ENCODE measurements around the gene TMEM183A. TPM values are rescaled to one million over a fixed set of nuclear protein-coding genes. Genes with fewer than 3 reads are reported as not detected.

The TMEM183A gene
- total RNA-seq, 1 donor from 2014 or later = 69.9 TPM

DNA sequence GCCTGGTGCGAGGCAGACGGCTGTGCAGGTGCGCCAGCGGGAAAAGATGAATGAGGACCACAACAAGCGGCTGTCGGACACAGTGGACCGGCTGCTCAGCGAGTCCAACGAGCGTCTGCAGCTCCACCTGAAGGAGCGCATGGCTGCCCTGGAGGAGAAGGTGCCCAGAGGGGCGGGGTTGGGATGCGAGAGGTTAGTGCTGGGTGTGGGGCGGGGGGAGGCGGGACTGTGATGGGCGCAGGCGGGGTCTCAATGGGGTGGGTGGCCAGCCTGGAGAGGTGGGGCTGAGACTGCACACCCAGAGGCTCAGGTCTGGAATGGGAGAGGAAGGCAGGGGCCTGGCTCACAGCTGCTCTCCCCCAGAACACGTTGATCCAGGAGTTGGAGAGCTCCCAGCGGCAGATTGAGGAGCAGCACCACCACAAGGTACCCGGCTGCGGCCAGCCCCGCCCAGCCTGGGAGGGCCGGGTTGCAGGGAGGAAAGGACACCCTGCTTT is 41.4 kb downstream of the TMEM183A start:
- peaks cover 6% of the 10 kb centered on the region for H3K36me3 Mint-ChIP-seq (ENCODE audit: low read depth)
- H3K4me1 Mint-ChIP-seq (ENCODE audit: low read depth) = peaks cover 9% of the 10 kb centered on the region
- H3K4me3 Mint-ChIP-seq = no peak overlapping the region
- no peak for DNase-seq (ENCODE audit: low spot score)
- no peaks in the 10 kb centered on the region for H3K9me3 Mint-ChIP-seq
- no peak overlapping the region for H3K27ac Mint-ChIP-seq
- H3K27me3 Mint-ChIP-seq (ENCODE audit: insufficient read depth) = no peaks in the 10 kb centered on the region
- intact Hi-C loops (cut with micrococcal nuclease) = no loop called here

DNA sequence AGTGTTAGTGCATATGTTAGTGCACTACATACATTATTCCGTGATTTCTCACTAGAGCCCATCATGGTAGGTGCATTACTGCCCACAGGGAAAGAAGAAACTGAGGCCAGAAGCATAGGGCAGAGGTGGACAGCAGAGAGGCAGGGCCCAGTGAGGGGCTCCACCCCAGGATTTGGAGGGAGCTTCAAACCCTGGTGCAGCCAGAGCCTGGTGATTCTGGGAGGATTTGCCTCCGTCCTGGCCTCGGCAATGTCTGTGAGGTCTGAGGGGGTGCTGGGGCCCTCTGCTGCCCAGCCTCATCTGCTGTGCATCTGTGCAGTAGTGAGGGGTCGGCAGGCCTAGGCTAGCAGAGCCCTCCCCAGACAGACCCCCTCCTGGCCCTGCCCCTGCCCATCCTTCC is 41.9 kb downstream of the TMEM183A start:
- Mint-ChIP-seq H3K4me3 (no peak overlapping the region), H3K9me3 (no peaks in the 10 kb centered on the region), H3K4me1 (ENCODE audit: low read depth) (peaks cover 9% of the 10 kb centered on the region), H3K27ac (no peak overlapping the region), H3K27me3 (ENCODE audit: insufficient read depth) (no peaks in the 10 kb centered on the region), H3K36me3 (ENCODE audit: low read depth) (peaks cover 6% of the 10 kb centered on the region)
- no peak for DNase-seq (ENCODE audit: low spot score)
- intact Hi-C loops (cut with micrococcal nuclease) = no loop called here

DNA sequence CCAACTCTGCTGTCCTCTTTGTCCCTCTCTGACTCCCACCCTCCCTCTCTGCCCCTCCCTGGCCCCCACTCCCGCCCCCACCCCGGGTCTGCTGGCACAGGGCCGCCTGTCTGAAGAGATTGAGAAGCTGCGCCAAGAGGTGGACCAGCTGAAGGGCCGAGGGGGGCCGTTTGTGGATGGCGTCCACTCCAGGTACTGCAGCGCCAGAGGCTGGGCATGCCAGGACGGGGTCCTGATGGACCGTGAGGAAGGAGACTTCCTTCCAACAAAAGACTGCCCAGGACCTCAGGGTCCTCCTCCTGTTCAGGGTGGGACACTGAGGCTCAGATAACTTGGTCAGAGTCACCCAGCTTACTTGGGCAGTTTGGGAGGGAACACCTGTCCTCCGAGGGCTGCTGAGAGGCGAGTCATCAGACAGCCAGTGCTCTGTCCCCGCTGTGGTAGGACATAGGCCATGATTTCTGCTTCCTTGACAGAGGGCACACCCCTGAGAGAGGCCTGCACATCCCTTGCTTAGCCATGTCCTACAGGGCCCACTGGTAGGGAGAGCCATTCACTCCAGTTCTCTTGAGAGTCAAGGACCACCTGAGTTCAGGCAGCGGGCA is 42.5 kb downstream of the TMEM183A start:
- DNase-seq (ENCODE audit: low spot score) = no peak
- no peaks in the 10 kb centered on the region for H3K27me3 Mint-ChIP-seq (ENCODE audit: insufficient read depth)
- intact Hi-C loops (cut with micrococcal nuclease) = no loop called here
- no peak overlapping the region for H3K4me3 Mint-ChIP-seq
- H3K9me3 Mint-ChIP-seq = no peaks in the 10 kb centered on the region
- peaks cover 6% of the 10 kb centered on the region for H3K36me3 Mint-ChIP-seq (ENCODE audit: low read depth)
- no peak overlapping the region for H3K27ac Mint-ChIP-seq
- H3K4me1 Mint-ChIP-seq (ENCODE audit: low read depth) = peaks cover 9% of the 10 kb centered on the region

- Mint-ChIP-seq H3K27me3 (ENCODE audit: insufficient read depth) (no peaks in the 10 kb centered on the region), H3K36me3 (ENCODE audit: low read depth) (peaks cover 5% of the 10 kb centered on the region)
These were observed 43.7 kb downstream of the TMEM183A start for GRCh38 chr1:203050826-203051225.

DNA sequence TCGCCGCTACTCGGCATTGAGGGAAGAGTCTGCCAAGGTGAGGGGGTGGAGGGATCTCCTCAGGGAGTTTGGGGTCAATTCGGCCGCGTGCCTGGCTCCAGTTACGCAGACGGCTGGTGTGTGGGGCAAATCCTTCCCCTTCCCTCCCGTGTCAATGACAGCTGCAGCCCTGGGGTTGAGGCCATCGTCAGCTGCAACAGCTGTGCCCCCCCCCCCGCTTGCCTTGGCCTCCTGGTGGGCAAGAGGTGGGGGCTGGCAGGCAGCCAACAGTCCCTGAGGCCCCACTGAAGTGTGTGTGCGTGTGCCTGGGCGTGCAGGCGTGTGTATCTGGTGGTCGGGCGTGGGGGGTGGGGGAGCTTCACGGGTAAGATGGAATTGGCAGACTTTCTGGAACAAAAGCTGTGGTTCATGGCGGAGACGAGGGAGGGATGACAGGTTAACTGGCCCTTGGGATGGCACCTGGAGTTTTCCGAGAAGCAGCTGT is 44.7 kb downstream of the TMEM183A start:
- Mint-ChIP-seq H3K27me3 (ENCODE audit: insufficient read depth) (no peaks in the 10 kb centered on the region), H3K4me1 (ENCODE audit: low read depth) (peaks cover 6% of the 10 kb centered on the region), H3K9me3 (no peaks in the 10 kb centered on the region), H3K27ac (no peak overlapping the region), H3K4me3 (no peak overlapping the region), H3K36me3 (ENCODE audit: low read depth) (peaks cover 8% of the 10 kb centered on the region)
- no peak for DNase-seq (ENCODE audit: low spot score)
- intact Hi-C loops (cut with micrococcal nuclease) = no loop called here

More at GRCh38 chr1:203050826-203051225, 43.7 kb downstream of the TMEM183A start:
- no peak overlapping the region for H3K27ac Mint-ChIP-seq
- no peaks in the 10 kb centered on the region for H3K9me3 Mint-ChIP-seq
- intact Hi-C loops (cut with micrococcal nuclease) = no loop called here
- no peak overlapping the region for H3K4me3 Mint-ChIP-seq
- H3K4me1 Mint-ChIP-seq (ENCODE audit: low read depth) = peaks cover 9% of the 10 kb centered on the region
- no peak for DNase-seq (ENCODE audit: low spot score)

GRCh38 chr1:203052601-203053000 is 45.4 kb downstream of the TMEM183A start:
- Mint-ChIP-seq H3K27ac (no peak overlapping the region), H3K4me3 (no peak overlapping the region), H3K36me3 (ENCODE audit: low read depth) (peaks cover 8% of the 10 kb centered on the region), H3K27me3 (ENCODE audit: insufficient read depth) (no peaks in the 10 kb centered on the region), H3K4me1 (ENCODE audit: low read depth) (no peaks in the 10 kb centered on the region), H3K9me3 (no peaks in the 10 kb centered on the region)
- intact Hi-C loops (cut with micrococcal nuclease) = no loop called here
- no peak for DNase-seq (ENCODE audit: low spot score)

GRCh38 chr1:203054184-203054583 is 47.0 kb downstream of the TMEM183A start:
- no peak overlapping the region for H3K27ac Mint-ChIP-seq
- no peaks in the 10 kb centered on the region for H3K9me3 Mint-ChIP-seq
- peaks cover 4% of the 10 kb centered on the region for H3K36me3 Mint-ChIP-seq (ENCODE audit: low read depth)
- H3K4me3 Mint-ChIP-seq = no peak overlapping the region
- no peak for DNase-seq (ENCODE audit: low spot score)
- H3K4me1 Mint-ChIP-seq (ENCODE audit: low read depth) = no peaks in the 10 kb centered on the region
- intact Hi-C loops (cut with micrococcal nuclease) = no loop called here
- H3K27me3 Mint-ChIP-seq (ENCODE audit: insufficient read depth) = no peaks in the 10 kb centered on the region

DNA sequence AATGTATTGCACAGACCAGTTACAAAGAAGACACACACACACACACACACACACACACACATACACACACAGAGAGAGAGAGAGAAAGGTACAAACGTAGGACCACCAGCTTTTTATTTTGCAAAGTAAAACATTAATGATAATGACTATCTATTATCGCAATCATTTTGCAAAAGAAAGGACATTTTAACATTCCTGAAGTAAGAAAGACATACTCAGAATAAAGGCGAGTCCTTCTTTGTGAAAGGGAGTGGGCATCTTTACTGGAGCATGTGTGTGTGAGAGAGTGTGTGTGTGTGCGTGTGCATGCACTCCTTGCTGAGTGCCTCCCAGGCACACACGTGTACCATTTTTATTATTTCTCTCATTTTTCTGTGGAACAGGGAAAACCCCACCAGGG is 47.5 kb downstream of the TMEM183A start:
- Mint-ChIP-seq H3K4me3 (no peak overlapping the region), H3K27ac (no peak overlapping the region), H3K27me3 (ENCODE audit: insufficient read depth) (no peaks in the 10 kb centered on the region), H3K36me3 (ENCODE audit: low read depth) (peaks cover 6% of the 10 kb centered on the region), H3K4me1 (ENCODE audit: low read depth) (no peaks in the 10 kb centered on the region), H3K9me3 (no peaks in the 10 kb centered on the region)
- intact Hi-C loops (cut with micrococcal nuclease) = no loop called here
- DNase-seq (ENCODE audit: low spot score) = no peak

- intact Hi-C loops (cut with micrococcal nuclease) = no loop called here
- peaks cover 6% of the 10 kb centered on the region for H3K36me3 Mint-ChIP-seq (ENCODE audit: low read depth)
- no peaks in the 10 kb centered on the region for H3K27me3 Mint-ChIP-seq (ENCODE audit: insufficient read depth)
- H3K4me1 Mint-ChIP-seq (ENCODE audit: low read depth) = no peaks in the 10 kb centered on the region
- no peak overlapping the region for H3K27ac Mint-ChIP-seq
- no peak overlapping the region for H3K4me3 Mint-ChIP-seq
- H3K9me3 Mint-ChIP-seq = no peaks in the 10 kb centered on the region
- DNase-seq (ENCODE audit: low spot score) = no peak
These were observed 48.1 kb downstream of the TMEM183A start for GRCh38 chr1:203055161-203055799.

GRCh38 chr1:203056012-203056411 is 48.8 kb downstream of the TMEM183A start:
- intact Hi-C loops (cut with micrococcal nuclease) = no loop called here
- Mint-ChIP-seq H3K4me1 (ENCODE audit: low read depth) (no peaks in the 10 kb centered on the region), H3K9me3 (no peaks in the 10 kb centered on the region), H3K27ac (no peak overlapping the region), H3K27me3 (ENCODE audit: insufficient read depth) (no peaks in the 10 kb centered on the region), H3K36me3 (ENCODE audit: low read depth) (peaks cover 6% of the 10 kb centered on the region), H3K4me3 (no peak overlapping the region)
- DNase-seq (ENCODE audit: low spot score) = no peak

DNA sequence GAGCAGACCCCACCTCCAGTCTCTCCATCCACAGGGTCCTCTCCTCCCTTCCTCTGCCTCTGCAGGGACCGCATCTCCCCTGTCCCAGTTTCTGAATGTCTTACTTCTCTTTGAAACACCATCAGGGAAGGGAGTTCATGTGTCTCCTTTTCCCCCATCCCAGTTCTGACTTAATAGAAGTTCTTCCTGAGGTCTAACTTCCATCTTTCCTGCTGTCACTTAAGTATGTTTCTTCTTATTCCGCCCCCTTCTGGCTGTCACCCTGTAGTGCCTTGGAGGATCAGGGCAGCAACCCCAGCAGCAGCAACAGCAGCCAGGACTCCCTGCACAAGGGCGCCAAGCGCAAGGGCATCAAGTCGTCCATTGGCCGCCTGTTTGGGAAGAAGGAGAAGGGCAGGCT is 49.3 kb downstream of the TMEM183A start:
- no peak for DNase-seq (ENCODE audit: low spot score)
- Mint-ChIP-seq H3K4me1 (ENCODE audit: low read depth) (no peaks in the 10 kb centered on the region), H3K27ac (no peak overlapping the region), H3K9me3 (no peaks in the 10 kb centered on the region), H3K27me3 (ENCODE audit: insufficient read depth) (no peaks in the 10 kb centered on the region), H3K4me3 (no peak overlapping the region), H3K36me3 (ENCODE audit: low read depth) (peaks cover 6% of the 10 kb centered on the region)
- intact Hi-C loops (cut with micrococcal nuclease) = no loop called here

DNA sequence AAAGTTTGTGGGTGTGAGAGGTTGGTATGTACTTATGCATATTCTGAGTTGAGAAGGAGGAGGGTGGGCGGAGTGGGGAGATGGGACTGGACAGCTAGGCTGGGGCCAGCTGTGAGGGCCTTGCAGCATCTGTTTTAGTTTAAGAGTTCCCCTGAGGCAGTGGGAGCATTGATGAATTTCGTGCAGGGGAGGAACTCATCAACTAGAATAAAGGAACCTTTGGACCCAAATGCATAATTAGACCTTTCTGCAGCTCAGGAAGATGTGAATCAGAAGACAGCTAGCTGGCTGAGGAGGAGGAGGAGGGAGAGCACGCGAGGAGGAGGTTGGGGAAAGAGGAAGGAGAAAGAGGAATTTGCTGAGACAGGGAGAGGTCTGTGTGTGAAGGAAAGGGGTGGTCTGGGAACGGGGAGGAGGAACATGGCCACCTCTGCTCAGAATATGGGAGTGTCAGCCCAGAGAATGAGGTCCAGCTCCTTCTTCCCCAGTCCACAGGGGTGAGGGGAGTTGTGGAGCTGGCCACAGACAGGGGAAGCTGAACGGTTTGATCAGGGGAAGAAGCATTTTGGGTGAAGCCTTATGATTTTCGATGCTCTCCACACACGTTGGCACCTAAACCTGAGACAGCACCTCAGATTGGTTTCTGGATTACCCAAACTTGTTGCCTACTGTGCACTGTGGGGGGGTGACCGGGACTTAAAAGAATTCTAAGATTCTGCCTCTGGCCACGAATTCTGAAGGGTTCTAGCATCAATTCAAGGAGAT is 50.9 kb downstream of the TMEM183A start:
- intact Hi-C loops (cut with micrococcal nuclease) = no loop called here
- peaks cover 6% of the 10 kb centered on the region for H3K36me3 Mint-ChIP-seq (ENCODE audit: low read depth)
- no peaks in the 10 kb centered on the region for H3K27me3 Mint-ChIP-seq (ENCODE audit: insufficient read depth)
- no peak overlapping the region for H3K4me3 Mint-ChIP-seq
- H3K9me3 Mint-ChIP-seq = no peaks in the 10 kb centered on the region
- DNase-seq (ENCODE audit: low spot score) = no peak
- H3K4me1 Mint-ChIP-seq (ENCODE audit: low read depth) = no peaks in the 10 kb centered on the region
- no peak overlapping the region for H3K27ac Mint-ChIP-seq

DNA sequence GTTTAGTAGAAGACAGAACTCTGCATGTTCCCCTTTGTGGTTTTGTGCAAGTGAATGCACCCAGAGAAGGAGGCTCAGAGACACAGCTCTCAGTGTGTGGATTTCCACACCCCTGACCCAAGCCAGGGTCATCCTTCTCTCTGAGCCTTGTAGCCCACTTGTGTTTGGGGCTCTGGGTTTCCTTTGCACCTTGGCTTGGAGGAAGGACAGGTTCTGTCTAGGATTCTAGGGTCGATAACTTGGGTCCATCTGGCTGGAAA is 51.4 kb downstream of the TMEM183A start:
- H3K4me3 Mint-ChIP-seq = no peak overlapping the region
- H3K27ac Mint-ChIP-seq = no peak overlapping the region
- no peaks in the 10 kb centered on the region for H3K9me3 Mint-ChIP-seq
- H3K4me1 Mint-ChIP-seq (ENCODE audit: low read depth) = no peaks in the 10 kb centered on the region
- H3K27me3 Mint-ChIP-seq (ENCODE audit: insufficient read depth) = no peaks in the 10 kb centered on the region
- H3K36me3 Mint-ChIP-seq (ENCODE audit: low read depth) = peaks cover 6% of the 10 kb centered on the region
- DNase-seq (ENCODE audit: low spot score) = no peak
- intact Hi-C loops (cut with micrococcal nuclease) = no loop called here
